Inflammatory macrophage treated with lipopolysaccharide for 4 hours (primary cell): ENCODE results near the gene CTNNB1.

Source experiments
- DNase-seq: peaks from one replicate; pipeline ENCODE4 v3.0.0-alpha.2; 2020

The CTNNB1 gene

DNA sequence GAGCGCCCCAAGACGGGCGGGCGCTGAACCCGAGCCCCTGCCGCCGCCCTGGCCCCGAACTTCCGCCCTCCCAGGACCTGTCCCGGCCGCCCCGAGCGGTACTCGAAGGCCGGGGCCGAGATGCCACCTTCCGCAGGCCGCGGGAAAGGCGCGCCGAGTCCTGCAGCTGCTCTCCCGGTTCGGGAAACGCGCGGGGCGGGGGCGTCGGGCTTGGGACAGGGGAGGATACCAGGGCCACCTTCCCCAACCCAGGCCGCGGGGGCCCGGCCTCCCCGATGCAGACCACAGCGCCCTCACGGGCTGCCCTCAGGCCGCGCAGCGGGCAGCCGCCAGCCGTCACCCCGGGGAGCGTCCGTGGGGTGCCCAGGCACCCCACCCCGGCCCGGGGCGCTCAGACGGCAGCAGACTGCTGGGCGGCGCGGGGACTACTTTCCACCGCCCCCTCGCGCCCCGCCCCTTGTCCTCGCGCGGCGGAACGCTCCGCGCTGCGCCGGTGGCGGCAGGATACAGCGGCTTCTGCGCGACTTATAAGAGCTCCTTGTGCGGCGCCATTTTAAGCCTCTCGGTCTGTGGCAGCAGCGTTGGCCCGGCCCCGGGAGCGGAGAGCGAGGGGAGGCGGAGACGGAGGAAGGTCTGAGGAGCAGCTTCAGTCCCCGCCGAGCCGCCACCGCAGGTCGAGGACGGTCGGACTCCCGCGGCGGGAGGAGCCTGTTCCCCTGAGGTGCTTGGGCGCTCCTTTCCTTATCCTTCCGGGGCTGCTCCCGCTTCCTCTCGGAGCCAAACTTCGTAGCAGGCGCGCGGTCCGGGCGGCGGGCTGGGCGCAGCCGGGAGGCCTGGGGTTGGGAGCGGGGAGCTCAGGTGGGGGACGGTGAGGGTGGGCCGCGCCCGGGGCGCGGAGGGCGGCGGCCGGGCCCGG is at the start of gene CTNNB1:
CTNNB1 (plus strand) TSS at position 556 of the 916 bp plus-strand sequence. CDS start 24,564 bp downstream, outside the sequence.
- DNase-seq = peak; percentile 91

DNA sequence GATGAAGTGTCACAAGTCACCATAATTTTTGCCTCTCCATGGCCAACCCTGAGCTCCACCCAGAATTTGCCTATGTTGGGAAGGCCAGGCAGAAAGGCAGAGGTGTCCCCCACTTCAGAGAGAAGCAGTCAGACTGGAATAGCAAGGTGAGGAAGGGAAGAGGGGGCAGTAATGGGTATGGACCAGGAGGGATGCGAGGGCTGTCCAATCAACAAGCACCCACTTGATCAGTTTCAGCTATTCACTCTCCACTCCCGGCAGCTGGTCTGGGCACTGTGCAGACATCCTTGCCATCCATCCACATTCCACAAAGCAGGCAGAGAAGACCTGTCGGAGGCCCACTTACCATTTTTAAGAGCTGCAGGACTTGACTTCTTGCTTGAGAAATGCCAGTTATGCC is 43.5 kb upstream of the CTNNB1 start:
- DNase-seq = no peak

DNA sequence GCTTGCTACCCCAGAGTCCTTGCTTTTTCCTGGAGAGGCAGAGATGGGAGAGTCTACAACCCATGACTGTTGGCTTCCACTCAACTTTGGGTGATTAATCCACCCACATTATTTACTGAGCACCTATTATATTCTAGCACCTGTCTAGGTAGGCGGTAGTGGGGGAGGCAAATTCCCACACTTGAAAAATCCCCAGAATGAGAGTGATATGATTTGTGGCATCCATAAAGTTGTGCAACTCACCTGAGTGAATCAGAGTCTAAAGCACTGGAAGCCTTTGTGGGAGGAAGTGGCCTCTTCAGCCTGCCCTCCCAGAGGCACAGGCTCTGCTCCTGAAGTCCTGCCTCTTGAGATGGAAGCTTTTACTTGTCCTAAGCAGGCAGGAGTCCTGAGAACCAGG is 40.4 kb upstream of the CTNNB1 start:
- DNase-seq = no peak

DNA sequence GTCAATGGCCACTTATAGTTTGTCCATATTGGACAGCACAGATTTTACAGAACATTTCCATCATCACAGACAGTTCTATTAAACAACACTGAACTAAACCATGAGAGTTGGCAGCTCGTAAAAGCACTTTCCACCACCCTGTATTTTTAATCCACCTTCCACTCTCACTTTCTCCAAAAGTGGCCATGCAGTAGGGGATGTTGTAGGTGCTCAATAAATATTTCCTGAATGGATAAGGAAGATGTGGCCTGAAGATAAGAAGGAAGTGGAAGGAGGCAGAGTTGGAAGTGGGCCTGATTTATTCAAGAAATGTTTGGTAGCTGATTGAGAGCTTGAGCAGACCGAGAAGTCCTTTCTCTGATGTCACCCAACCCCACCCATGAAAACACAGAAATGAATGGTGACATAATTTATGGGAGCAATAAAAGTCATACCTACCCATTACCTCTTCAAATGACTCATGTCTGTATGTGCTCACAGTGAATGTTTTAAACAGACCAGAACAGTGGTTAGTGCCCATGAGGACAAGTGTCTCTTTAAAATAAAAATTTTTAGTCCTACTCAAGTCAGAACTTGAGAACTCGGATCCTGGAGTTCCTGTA is 39.6 kb upstream of the CTNNB1 start:
- DNase-seq = no peak

DNA sequence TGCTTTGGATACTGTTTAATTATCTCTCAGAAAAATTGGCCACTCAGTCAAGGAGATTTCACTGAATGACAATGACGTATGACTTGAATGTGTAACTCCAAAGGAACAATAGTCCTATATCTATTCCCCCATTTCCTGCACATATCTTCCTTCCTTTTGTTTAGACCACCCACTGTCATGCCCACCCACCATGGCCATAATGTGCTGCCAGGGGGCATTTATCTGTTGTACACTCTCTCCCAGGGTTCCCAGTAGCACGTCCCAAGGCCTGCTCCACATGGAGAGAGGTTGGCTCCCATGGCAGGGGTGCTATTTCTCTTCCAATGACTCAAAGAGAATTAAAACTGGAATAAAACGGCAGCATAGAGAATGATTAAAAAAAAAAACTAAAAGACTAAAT is 36.8 kb upstream of the CTNNB1 start:
- DNase-seq = no peak

DNA sequence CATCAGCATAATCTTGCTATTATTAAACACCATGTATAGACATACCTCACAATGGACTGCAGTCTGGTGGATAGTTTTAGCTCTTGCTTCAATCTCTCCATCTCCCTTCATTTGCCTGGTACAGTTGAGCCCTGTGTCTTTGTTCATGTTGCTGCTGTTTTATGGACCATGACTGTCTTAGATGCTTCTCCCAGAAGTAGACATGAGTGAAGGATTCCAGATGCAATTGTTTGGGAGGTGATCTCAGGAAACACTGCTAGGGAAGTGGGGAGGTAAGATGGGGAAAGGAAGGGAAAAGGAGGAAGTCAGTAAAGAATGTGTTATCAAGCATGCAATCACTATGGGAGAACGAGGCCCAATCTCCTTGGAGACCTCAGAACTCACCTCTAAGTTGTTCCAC is 36.3 kb upstream of the CTNNB1 start:
- no peak for DNase-seq

DNA sequence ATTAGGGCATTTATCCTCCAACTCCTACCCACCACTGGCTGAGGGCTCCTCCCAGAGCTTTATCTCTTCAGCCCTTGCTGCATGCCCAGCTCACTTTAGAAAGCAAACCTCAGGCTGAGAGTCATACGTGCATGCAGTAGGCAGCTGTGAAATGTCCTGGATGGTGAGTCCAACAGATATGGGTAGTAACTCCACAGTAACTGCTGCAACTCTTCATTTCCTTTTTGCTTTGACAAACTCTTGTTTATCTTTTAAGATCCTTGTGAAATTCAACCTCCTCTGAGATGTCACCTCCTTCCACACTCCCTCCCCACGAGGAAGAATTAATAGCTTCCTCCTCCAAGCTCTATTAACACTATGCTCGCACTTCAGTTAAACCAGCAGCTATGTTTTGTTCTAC is 35.9 kb upstream of the CTNNB1 start:
- no peak for DNase-seq

DNA sequence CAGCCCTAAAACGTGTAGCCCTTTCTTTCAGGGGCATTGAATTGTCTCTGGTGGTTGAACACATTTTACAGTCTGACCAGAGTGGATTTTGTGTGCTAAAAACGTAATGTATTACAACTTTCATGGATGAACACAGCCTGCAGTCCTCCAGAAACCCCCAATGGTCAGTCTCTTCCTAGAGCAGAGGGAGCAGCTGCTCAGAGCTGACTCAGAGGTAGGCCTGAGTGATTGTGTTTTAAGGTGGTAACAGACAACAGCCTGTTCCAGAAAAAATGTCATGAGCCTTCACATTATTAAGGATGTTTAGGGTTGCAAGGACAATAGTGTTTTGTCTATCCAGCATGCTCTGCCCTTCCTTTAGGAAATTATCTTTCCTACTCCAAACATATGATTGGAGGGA is 34.5 kb upstream of the CTNNB1 start:
- DNase-seq = no peak

DNA sequence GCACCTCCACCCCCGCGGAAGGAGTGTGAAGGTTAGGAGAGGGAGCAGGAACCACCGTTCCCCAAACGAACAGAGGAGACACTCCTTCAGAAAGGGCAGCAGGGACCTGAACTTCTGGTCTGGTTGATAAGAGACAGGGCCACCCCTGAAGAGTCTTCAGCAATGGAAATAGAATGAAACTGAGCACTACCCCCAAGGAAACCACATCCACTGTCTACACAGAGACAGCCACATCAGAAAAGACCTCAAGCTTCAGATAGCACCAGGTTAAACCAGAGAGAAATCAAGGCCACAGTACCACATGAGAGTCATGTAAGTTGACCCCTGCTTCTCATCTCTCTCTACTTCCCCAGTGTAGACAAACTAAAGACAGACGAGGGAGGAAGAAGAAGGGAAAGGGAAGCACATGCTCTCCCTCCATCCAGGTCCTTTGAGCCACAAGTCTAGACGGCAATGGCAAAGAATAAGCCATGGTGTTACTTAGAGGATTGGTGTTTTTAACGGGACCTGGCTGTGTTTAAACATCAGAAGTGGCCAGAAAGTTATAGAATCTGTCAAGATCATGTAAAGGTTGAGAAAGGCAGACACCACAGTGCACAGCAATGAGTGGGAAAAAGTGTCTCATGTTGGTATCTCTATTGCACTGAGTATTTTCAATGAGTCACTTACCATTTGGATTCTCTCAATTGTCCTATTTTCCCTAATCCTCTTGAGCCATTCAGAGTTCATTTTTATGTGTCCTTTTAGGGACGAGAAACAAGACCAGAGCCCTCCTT is 31.4 kb upstream of the CTNNB1 start:
- no peak for DNase-seq

DNA sequence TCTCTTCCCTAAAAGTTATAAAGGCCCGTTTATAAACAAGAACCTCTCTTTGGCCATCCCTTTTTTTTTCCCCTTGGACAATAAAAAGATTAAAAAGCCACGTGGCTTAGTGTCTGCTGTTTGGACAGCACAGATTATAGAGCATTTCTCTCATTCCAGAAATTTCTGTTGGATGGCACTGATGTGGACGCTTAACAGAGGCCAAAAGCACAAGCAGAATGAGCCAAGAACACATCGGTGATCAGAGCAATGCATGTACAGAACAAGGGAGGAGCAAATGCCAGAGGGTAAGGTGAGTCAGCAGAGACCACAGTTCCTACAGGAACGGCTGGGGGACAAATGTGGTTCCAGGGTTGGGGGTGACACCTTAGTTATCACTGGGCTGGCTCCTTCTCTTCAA is 30.3 kb upstream of the CTNNB1 start:
- DNase-seq = no peak

DNA sequence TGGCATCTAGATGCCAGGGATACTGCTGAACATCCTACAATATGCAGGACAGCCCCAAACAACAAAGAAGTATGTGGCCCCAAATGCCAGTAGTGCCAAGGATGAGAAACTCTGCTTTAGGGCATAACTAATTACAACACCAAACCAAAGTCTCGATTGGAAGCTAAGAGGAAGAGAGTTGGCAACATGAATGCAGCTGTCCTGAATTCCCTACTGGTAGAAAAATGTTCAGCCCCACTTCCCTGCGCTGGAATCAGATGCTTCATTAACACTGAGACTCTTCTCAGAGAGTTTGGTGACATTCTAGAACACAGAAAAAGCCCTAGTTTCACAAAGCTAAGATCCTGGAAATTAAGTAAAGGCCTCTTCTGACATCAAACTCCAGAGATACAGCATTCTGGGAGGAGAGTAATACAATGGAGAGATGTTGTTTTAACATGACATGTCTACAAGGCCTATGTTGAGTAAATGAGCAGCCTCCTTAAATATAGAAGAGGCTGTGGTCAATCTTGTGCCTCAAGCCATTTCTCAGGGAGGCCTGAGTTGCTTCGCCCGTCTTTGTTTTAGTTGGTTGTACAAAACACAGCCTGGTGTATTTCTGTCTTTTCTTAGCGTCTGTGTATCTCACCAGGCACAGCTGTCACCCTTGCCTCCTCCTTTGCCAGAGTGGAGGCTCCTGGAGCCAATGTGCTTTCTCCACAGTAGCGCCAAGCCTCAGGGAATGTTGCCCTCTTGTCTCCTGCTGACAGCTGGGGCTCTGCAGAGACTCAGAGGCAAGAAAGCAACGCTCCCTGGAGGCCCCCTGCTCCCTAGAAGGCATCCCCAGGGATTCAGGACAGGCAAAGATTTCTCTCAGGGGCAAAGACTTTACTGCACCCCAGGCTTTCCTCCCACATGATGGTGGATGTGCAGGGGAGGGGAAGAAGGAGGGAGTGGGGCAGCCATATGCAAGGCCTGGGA is 25.1 kb upstream of the CTNNB1 start:
- DNase-seq = no peak

DNA sequence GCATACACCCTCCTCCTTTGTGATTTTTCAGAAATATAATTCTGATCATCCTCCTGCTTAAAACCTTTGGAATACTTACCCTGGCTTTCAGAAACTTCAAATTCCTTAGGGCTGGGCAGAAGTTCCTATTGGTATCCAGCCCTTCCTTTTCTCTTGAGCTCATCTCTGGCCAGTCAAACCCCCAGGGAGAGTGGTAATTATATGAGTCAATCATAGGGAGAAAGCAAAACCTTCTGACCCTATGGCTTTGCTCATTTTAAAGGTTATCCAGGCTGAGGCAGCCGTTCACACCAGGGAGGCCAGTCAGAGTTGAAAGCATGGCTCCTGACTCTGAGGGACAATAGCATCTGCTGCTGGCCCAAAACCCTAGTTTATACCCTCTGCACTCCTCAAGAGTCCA is 23.9 kb upstream of the CTNNB1 start:
- no peak for DNase-seq

DNA sequence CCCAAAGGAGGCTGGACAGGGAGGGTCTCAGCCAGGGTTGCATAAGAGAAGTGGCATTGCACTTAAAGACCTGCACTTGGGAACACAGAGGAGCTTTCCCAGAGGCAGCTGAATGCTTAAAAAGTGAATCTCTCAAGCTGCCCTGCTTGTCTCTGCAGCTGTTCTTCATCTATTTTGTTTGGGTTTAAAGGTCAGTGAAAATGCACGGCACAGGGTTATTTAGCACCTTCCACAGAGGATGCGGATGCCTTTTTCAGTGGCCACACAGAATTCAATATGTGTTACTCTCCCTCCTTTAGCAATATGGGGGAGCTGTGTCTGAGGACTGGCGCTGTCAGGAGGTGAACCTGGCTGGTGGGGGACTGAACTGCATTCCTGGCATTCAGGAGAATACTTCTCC is 22.7 kb upstream of the CTNNB1 start:
- no peak for DNase-seq

DNA sequence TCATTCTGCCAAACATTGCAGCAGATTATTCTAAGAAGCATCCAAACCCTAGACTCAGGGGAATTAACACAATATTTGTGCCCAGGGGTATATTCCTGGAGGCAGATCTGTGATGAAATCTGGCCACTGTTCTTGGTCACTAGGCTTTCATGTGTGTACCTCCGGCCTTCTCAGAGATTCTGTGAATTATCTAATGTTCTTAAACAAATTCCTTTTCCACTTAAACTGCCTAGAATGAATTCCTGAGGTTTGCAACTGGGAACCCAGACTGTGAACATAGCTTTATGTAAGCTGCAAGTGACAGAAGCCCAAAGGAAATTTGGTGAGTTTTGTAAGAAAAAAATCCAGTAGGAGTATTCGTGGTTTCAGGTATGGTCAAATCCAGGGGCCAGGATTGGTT is 20.7 kb upstream of the CTNNB1 start:
- DNase-seq = no peak

DNA sequence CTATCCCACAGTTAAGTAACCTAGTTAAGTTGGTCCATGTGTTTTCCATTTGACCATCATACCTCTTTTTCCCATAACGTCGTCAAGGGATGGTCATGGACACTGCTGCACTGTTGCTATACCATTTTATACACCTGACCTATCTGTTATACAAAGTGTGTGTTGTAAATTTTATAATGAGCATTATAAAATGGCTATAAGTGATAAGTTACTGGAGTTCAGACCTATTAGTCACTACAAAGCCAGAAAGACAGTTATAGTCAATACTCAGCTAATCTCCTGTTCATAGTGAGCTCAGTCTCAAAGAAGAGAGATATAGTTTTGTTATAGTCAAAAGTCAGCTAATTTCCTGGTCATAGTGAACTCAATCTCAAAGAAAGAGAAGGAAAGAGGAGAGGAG is 18.9 kb upstream of the CTNNB1 start:
- no peak for DNase-seq

DNA sequence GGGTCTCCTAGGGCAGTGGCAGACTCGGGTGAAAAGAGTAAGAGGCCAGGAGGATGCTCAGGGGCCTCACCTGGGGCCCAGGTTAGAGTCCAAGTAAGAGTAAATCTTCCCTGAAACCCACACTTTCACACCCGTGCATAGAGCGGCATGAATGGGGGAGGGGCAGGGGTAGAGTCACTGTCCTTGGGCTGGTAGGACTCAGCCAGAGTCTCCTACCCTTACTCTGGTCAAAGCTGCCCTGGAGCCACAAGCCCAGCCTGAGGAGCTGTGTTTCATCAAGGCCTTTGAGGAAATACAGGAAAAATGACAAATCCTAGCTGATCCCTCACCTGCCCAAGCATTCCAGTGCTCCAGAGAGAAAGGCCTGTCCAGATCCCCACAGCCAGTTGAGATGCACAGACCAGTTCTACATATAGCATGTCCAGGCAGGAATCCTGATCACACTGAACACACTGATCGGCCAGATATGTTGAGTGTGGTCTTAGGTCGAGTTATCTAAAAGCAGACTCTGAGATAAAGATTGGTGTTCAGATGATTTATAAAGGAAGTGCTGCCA is 16.7 kb upstream of the CTNNB1 start:
- DNase-seq = no peak

DNA sequence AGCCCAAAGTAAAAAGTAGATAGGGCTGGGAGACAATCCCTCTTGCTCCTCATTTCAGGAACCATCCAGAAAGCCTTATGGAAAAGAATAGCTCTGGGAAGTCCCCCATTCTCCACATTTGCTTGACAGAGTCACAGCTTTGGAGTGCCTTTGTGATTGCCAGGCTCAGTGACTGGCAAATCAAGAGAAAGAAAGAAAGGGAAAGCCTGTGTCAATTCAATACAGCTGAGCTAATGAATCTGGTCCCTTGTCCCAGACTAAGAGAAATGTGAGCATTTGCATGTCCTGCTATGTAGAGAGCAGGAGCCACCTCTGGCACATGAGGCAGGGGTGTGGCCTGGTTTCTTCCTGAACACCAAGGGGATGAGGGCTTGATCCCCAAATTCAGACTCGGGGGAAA is 14.9 kb upstream of the CTNNB1 start:
- no peak for DNase-seq

DNA sequence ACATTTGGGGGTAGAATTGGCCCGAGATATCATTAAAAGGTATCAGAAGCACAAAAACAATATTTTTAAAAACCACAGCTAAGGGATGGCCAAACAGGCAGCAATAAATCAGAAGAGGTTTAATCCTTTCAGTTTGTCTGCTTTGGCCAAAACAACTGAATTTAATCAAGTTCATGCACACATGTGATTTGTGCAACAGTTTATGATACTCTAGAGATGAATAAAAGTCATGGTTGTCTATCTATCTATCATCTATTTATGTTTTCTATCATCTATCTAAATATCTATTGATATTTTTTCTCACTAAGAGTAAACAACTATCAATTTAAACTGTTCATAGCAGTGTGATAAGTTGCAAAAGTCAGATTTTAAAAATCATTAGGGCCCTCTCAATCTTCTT is 13.0 kb upstream of the CTNNB1 start:
- no peak for DNase-seq

DNA sequence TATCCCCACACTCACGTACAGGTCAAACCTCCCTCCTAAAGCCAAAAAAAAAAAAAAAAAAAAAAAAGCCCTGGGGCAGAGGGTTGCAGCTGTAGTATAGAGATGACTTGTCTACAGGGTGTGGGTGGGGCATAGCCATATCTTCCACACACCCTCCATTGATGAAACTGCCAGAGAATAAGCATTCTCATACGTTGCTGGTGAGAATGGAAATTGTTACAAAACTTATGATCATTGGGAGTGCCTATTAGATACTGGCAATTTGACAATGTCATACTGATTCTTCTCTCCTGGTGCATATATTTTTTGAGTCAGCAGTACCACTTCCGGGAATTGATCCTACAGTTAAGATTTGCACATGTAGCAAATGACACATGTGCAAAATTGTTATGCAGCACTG is 11.0 kb upstream of the CTNNB1 start:
- no peak for DNase-seq

DNA sequence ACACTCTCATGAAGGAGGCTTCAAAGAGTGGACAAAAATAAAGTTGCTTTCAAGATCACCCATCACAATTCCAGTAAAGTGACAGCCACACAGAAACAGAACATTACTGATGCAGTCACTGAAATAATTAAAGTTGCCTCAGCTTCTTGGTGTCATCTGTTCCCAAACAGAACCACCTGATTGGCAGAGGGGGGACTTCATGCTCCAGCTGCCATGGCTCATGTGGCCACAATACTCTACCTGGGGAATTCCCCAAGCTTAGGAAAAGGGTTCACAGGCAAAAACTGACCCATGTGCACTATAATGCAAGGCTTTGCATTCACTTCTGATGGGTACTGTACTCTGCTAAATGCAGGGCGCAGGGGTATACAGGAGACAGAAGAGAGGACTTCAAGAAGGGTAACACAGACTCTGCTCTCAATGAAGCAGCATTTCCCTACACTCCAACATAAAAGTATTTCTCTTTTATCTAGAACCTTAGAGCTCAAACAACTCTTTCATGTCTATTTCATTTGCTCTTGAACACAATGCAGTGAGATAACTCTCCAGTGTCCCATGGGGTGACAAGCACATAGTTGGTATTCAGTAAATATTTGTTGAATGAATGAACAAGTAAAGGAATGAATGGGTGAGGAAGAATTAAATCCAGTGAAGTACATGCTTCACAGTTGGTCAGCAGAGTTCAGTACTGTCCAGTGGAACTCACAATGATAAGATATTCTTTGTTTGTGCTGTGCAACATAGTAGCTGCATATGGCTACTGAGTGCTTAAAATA is 8.6 kb upstream of the CTNNB1 start:
- no peak for DNase-seq

DNA sequence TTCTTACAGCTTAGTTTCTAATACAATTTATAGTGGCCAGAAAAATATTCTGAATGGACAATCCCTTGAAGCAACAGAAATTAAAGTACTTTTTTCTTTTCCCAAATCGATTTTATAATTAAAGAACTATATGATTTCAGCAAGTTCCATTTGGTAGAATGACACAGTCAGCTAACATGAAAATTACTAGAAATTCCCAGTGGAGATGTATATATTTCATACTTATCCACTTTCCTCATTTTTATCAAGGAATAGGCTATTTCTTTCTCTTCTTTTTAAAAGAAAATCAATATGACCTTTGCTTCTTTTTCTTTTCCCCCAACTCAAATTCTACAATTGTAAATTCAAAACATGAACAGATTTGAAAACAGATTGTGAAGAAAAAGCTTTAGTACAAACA is 6.4 kb upstream of the CTNNB1 start:
- no peak for DNase-seq
